ENCODE results near the gene IRF1. TPM values are rescaled to one million over a fixed set of nuclear protein-coding genes. Genes with fewer than 3 reads are reported as not detected.
"Not testable (repeated sequence)": the region's sequence is repeated elsewhere in the genome, so short reads cannot be mapped to it uniquely, and the experiment has no call there.

IRF1 gene
- total RNA-seq, 1 donor, result 22.1 TPM

- H3K4me1 ChIP-seq (ENCODE audit: insufficient read depth, low read length), result peaks cover 16% of the 10 kb centered on the region
- H3K4me2 ChIP-seq (ENCODE audit: insufficient read depth, low read length), result no peak overlapping the region
- H3K36me3 ChIP-seq (ENCODE audit: insufficient read depth, low read length), result no peaks in the 10 kb centered on the region
- no peaks in the 10 kb centered on the region for H4K20me1 ChIP-seq (ENCODE audit: insufficient read depth, low read length)
- TF ChIP-seq CTCF (IDR thresholded peaks at IDR 0.05; ENCODE audit: extremely low read depth, low read depth, low read length), result no peak
- no peak overlapping the region for H2AFZ ChIP-seq (ENCODE audit: low read length)
- H3K27ac ChIP-seq (ENCODE audit: low read depth, low read length), result no peak overlapping the region
- H3K79me2 ChIP-seq (ENCODE audit: insufficient read depth, low read length), result peaks cover 4% of the 10 kb centered on the region
- no peaks in the 10 kb centered on the region for H3K27me3 ChIP-seq (ENCODE audit: insufficient read depth, low read length)
- no peaks in the 10 kb centered on the region for H3K9me3 ChIP-seq (ENCODE audit: low read depth, low read length)
- DNase-seq (ENCODE audit: insufficient read length, low spot score, missing footprints), result no peak
- H3K4me3 ChIP-seq (ENCODE audit: insufficient read depth, low read length), result no peak overlapping the region
Measured at GRCh38 chr5:132444061-132444460, 46.5 kb downstream of the IRF1 start.

DNA sequence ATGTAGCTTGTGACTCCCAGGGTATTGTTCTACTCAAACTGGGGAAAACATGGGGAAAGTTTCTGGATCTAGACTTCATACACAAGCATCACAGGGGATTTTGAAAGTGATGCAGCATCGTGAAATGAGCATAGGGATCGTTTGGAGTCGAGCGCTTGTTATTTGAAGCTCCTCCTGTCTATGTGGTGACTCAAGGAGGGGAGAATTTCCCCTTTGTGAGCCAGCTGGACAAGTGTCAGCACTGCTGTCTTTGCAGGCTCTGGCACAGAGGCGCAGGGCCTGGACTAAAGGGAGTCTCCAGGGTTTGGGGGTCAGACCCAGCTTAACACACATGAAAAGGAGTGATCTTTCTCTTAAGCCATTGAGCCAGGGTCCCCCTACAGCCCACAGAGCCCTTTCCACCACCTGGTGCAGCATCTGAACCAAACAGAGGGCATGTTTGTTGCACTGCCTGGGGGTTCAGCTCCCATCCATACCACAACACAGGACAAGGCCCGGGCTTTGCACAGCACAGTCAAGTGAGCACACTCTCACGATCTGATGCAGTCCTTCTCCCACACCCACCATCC is 51.0 kb downstream of the IRF1 start:
- no peaks in the 10 kb centered on the region for H3K9me3 ChIP-seq (ENCODE audit: low read depth, low read length)
- no peak overlapping the region for H3K4me3 ChIP-seq (ENCODE audit: insufficient read depth, low read length)
- peak overlapping the region; percentile 28 for H2AFZ ChIP-seq (ENCODE audit: low read length)
- DNase-seq (ENCODE audit: insufficient read length, low spot score, missing footprints), result peak; percentile 93
- no peaks in the 10 kb centered on the region for H3K27me3 ChIP-seq (ENCODE audit: insufficient read depth, low read length)
- no peak for TF ChIP-seq CTCF (IDR thresholded peaks at IDR 0.05; ENCODE audit: extremely low read depth, low read depth, low read length)
- peaks cover 20% of the 10 kb centered on the region for H3K79me2 ChIP-seq (ENCODE audit: insufficient read depth, low read length)
- no peaks in the 10 kb centered on the region for H3K36me3 ChIP-seq (ENCODE audit: insufficient read depth, low read length)
- peak overlapping the region; percentile 73 for H3K27ac ChIP-seq (ENCODE audit: low read depth, low read length)
- peak overlapping the region; percentile 59 for H3K4me2 ChIP-seq (ENCODE audit: insufficient read depth, low read length)
- H4K20me1 ChIP-seq (ENCODE audit: insufficient read depth, low read length), result no peaks in the 10 kb centered on the region
- H3K4me1 ChIP-seq (ENCODE audit: insufficient read depth, low read length), result peaks cover 30% of the 10 kb centered on the region

DNA sequence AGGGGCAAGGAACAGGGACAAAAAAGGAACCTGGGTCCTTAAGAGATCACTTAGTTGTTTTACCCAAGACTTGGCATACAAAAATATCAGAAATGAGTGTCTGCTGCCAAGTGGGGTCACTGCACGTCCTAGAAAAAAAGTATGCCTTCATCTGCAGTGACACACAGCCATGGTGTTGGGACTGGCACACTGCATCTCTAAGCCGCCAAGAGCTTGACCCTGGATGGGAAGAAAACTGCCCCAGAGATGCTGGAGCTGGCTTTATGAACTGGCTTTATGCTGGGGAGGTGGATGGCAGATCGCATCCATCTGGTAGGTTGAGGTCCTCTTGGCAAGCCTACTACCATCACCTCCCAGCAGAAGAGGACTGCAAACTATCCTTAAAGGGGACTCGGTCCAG is 51.7 kb downstream of the IRF1 start:
- H3K79me2 ChIP-seq (ENCODE audit: insufficient read depth, low read length), result peaks cover 20% of the 10 kb centered on the region
- DNase-seq (ENCODE audit: insufficient read length, low spot score, missing footprints), result no peak
- no peaks in the 10 kb centered on the region for H3K27me3 ChIP-seq (ENCODE audit: insufficient read depth, low read length)
- TF ChIP-seq CTCF (IDR thresholded peaks at IDR 0.05; ENCODE audit: extremely low read depth, low read depth, low read length), result no peak
- H4K20me1 ChIP-seq (ENCODE audit: insufficient read depth, low read length), result no peaks in the 10 kb centered on the region
- no peaks in the 10 kb centered on the region for H3K36me3 ChIP-seq (ENCODE audit: insufficient read depth, low read length)
- H3K4me3 ChIP-seq (ENCODE audit: insufficient read depth, low read length), result no peak overlapping the region
- peaks cover 36% of the 10 kb centered on the region for H3K4me1 ChIP-seq (ENCODE audit: insufficient read depth, low read length)
- peak overlapping the region; percentile 73 for H3K27ac ChIP-seq (ENCODE audit: low read depth, low read length)
- no peak overlapping the region for H2AFZ ChIP-seq (ENCODE audit: low read length)
- peak overlapping the region; percentile 59 for H3K4me2 ChIP-seq (ENCODE audit: insufficient read depth, low read length)
- no peaks in the 10 kb centered on the region for H3K9me3 ChIP-seq (ENCODE audit: low read depth, low read length)

- peak overlapping the region; percentile 58 for H3K27ac ChIP-seq (ENCODE audit: low read depth, low read length)
- H3K36me3 ChIP-seq (ENCODE audit: insufficient read depth, low read length); H4K20me1 ChIP-seq (ENCODE audit: insufficient read depth, low read length); DNase-seq (ENCODE audit: insufficient read length, low spot score, missing footprints); H3K9me3 ChIP-seq (ENCODE audit: low read depth, low read length); H3K4me3 ChIP-seq (ENCODE audit: insufficient read depth, low read length); H3K27me3 ChIP-seq (ENCODE audit: insufficient read depth, low read length); H2AFZ ChIP-seq (ENCODE audit: low read length): not testable (repeated sequence)
- H3K4me2 ChIP-seq (ENCODE audit: insufficient read depth, low read length), result peak overlapping the region; percentile 36
- peaks cover 17% of the 10 kb centered on the region for H3K79me2 ChIP-seq (ENCODE audit: insufficient read depth, low read length)
- peaks cover 36% of the 10 kb centered on the region for H3K4me1 ChIP-seq (ENCODE audit: insufficient read depth, low read length)
Measured at GRCh38 chr5:132438267-132438645, 52.3 kb downstream of the IRF1 start.
